Heart right ventricle (tissue), 16 donors: ENCODE measurements around the gene SNAPC3. TPM values are rescaled to one million over a fixed set of nuclear protein-coding genes. Genes with fewer than 3 reads are reported as not detected.

Source experiments
- ATAC-seq, 8 donors: fragments of 200-7000 bp; cut with Tn5 transposase; one replicate each; pipeline ENCODE4 v1.9.1; 2020; ENCODE audit warnings: mild to moderate bottlenecking in 8 of 8, moderate library complexity in 8 of 8, moderate number of reproducible peaks in 1 of 8
- DNase-seq, 2 donors: peaks; one replicate each; pipeline ENCODE4 v3.0.0-alpha.2; 2020
- H3K27ac ChIP-seq, 10 donors: fragments of 200-600 bp; sonication (generic) in 2 of 10; one replicate each; pipeline versions ENCODE4 v1.5.0 to v1.8.0; 2020 to 2022; ENCODE audit warnings: mild to moderate bottlenecking in 3 of 10
- H3K27me3 ChIP-seq, 7 donors: fragments of 200-600 bp; one replicate each; pipeline ENCODE4 v1.8.0; 2021 to 2022; ENCODE audit warnings: mild to moderate bottlenecking in 2 of 7
- H3K36me3 ChIP-seq, 9 donors: fragments of 200-600 bp; sonication (generic) in 1 of 9; one replicate each; pipeline versions ENCODE4 v1.5.0 to v1.8.0; 2020 to 2022; ENCODE audit warnings: mild to moderate bottlenecking in 2 of 9
- H3K4me1 ChIP-seq, 9 donors: fragments of 200-600 bp; sonication (generic) in 1 of 9; one replicate each; pipeline versions ENCODE4 v1.5.0 to v1.8.0; 2020 to 2022; ENCODE audit warnings: mild to moderate bottlenecking in 4 of 9
- H3K4me3 ChIP-seq, 10 donors: fragments of 200-600 bp; sonication (generic) in 2 of 10; one replicate each; pipeline versions ENCODE4 v1.5.0 to v1.8.0; 2020 to 2022; ENCODE audit warnings: mild to moderate bottlenecking in 7 of 10, moderate library complexity in 2 of 10
- H3K9me3 ChIP-seq, 11 donors: fragments of 200-600 bp in 10 of 11; sonication (generic) in 2 of 11; one replicate each; pipeline versions ENCODE4 v1.5.0 to v1.8.0; 2013 to 2022; ENCODE audit warnings: mild to moderate bottlenecking in 2 of 11, control low read depth in 1 of 11, moderate library complexity in 1 of 11
- CTCF ChIP-seq, 9 donors: fragments of 200-600 bp; sonication (generic) in 2 of 9; IDR thresholded peaks; one replicate each; pipeline versions ENCODE4 v1.5.0 to v1.8.0; 2021 to 2022; ENCODE audit warnings: antibody characterized with exemption in 9 of 9, mild to moderate bottlenecking in 5 of 9, moderate library complexity in 1 of 9
- WGBS, 2 donors: extraction: QIAGEN DNeasy Blood & Tissue Kit; methylation state at CpG; one replicate each; pipeline ENCODE4 v1.1.7; 2013; ENCODE audit warnings: inconsistent platforms in 1 of 2; 5-methylcytosine and 5-hydroxymethylcytosine counted together
- intact Hi-C, 10 donors: fragments of 100-400 bp; cut with DNase I; formaldehyde crosslinking; loops; one replicate each; pipeline versions ENCODE4 v1.11.1 to v1.14.2; 2022
- polyA plus RNA-seq, 2 donors: library from polyadenylated mRNA; stranded (reverse); fragments of 200-250 nt; gene quantifications; one replicate each; pipeline ENCODE4 v1.2.3, GENCODE V29; 2013
- total RNA-seq, 10 donors: library from RNA; stranded (reverse); fragmentation: NEBNext Ultra II Directional in 3 of 10; extraction: Animal tissue kit (Norgen Biotek cat#: 25700) in 3 of 10; gene quantifications; one replicate each; pipeline versions ENCODE4 v1.2.1 to v1.2.4, GENCODE V29; 2021 to 2023
- donor health status: Arrhythmogenic right ventricular cardiomyopathy.
- donor health status: ischemic (EF 13 %, LVEDD 7.1; RV severe dilation, severe dysfunction).
- donor health status: healthy with polysubstance abuse.
- donor health status: DM: no; HTN: yes; CAD: no.
- donor health status: DM: no; HTN: no; CAD: no.
- donor health status: ischemic (EF 25% LVEDD 6.9; RV normal size, moderate dysfunction).
- donor health status: ischemic (EF 25% LVEDD 5.7; RV mildly dilated, moderate dysfunction).
- donor health status: healthy.
- donor health status: DM: yes; HTN: yes; CAD: no.
- donor health status: Ischemic cardiomyopathy.
- donor health status: ischemic (EF 35%, LVEDD 5.7; RV mildly dilated, moderate dysfunction).
- donor health status: nonischemic (EF 11% LVEDD 7.7; RV severe dilation, severe dysfunction).
- donor health status: DM: yes; HTN: yes; CAD: no.
- donor health status: PGD.
- donor health status: ischemic (EF 29% LVEDD 5.4; RV normal size, mild dysfunction).
- donor health status: nonischemic (EF 23%, LVEDD 6.1; RV moderate dilation, normal function).

Gene SNAPC3
- total and polyA plus RNA-seq, 12 donors = 10.2 to 41.8 (median 36.5) TPM

- Histone ChIP-seq H3K27ac (no peak overlapping the region), H3K9me3 (no peaks in the 10 kb centered on the region), H3K27me3 (no peaks in the 10 kb centered on the region), H3K4me1 (peaks cover 0 to 3% (median 0%) of the 10 kb centered on the region in 9 donors), H3K36me3 (peaks cover 0 to 82% (median 4%) of the 10 kb centered on the region in 9 donors), H3K4me3 (no peak overlapping the region)
- ATAC-seq = no peak
- TF ChIP-seq CTCF (IDR thresholded peaks at IDR 0.05) = no peak
- DNase-seq = no peak
- WGBS, 2 donors = 54 to 68% methylated on average over 6 of the region's 6 CpGs
- intact Hi-C loops = loop anchor here in 1 of 10 donors (10.0 kb wide), 1 partner anchor 104 kb away; no protein-coding TSS in a partner anchor
These were observed 78.5 kb downstream of the SNAPC3 start for GRCh38 chr9:15501179-15501578.

- WGBS, 2 donors = 94 to 96% methylated on average over 5 of the region's 5 CpGs
- intact Hi-C loops = loop anchor here in 1 of 10 donors (10.0 kb wide), 1 partner anchor 103 kb away; no protein-coding TSS in a partner anchor
These were observed 79.1 kb downstream of the SNAPC3 start for GRCh38 chr9:15501803-15502202.

GRCh38 chr9:15505921-15506320 lies 83.2 kb downstream of the SNAPC3 start:
- 89 to 94% methylated on average over 3 of the region's 3 CpGs for WGBS, 2 donors
- Histone ChIP-seq H3K9me3 (no peaks in the 10 kb centered on the region), H3K36me3 (peaks cover 0 to 81% (median 4%) of the 10 kb centered on the region in 9 donors), H3K27ac (no peak overlapping the region), H3K4me1 (peaks cover 0 to 17% (median 12%) of the 10 kb centered on the region in 9 donors), H3K27me3 (no peaks in the 10 kb centered on the region), H3K4me3 (no peak overlapping the region)
- no peak for TF ChIP-seq CTCF (IDR thresholded peaks at IDR 0.05)
- intact Hi-C loops = loop anchor here in 2 of 10 donors (5.0 to 10.0 kb wide), 2 partner anchors 84 to 99 kb away; partner anchors contain the start of gene SNAPC3 (in 1 of the 2)
- no peak for DNase-seq
- ATAC-seq = no peak

More at GRCh38 chr9:15501803-15502202, 79.1 kb downstream of the SNAPC3 start:
- Histone ChIP-seq H3K36me3 (peaks cover 0 to 89% (median 4%) of the 10 kb centered on the region in 9 donors), H3K4me1 (no peaks in the 10 kb centered on the region), H3K27ac (no peak overlapping the region), H3K9me3 (no peaks in the 10 kb centered on the region), H3K4me3 (no peak overlapping the region), H3K27me3 (no peaks in the 10 kb centered on the region)
- ATAC-seq (no peak), DNase-seq (no peak)
- no peak for TF ChIP-seq CTCF (IDR thresholded peaks at IDR 0.05)

- Histone ChIP-seq H3K36me3 (peaks cover 0 to 39% (median 3%) of the 10 kb centered on the region in 9 donors), H3K27me3 (no peaks in the 10 kb centered on the region), H3K9me3 (no peaks in the 10 kb centered on the region), H3K4me3 (peak overlapping the region; percentile 69 to 98 (median 96)), H3K4me1 (peaks cover 0 to 32% (median 18%) of the 10 kb centered on the region in 9 donors), H3K27ac (peak overlapping the region; percentile 87 to 98 (median 94))
- peak; percentile 62 to 84 (median 74) for ATAC-seq
- TF ChIP-seq CTCF (IDR thresholded peaks at IDR 0.05) = no peak
- intact Hi-C loops = loop anchor here in 3 of 10 donors (5.0 to 10.0 kb wide), 5 partner anchors 42 to 95 kb away; partner anchors contain the start of genes SNAPC3 (in 2 of the 3) and CCDC171 (in 1 of the 3)
- DNase-seq = peak; percentile 29 to 50
- 2% methylated on average over 71 to 72 of the region's 76 CpGs for WGBS, 2 donors
These were observed 87.5 kb downstream of the SNAPC3 start for GRCh38 chr9:15509931-15510788.
